Osteoblast (primary cell): Measurements from ENCODE around the gene FAM53C. TPM values are rescaled to one million over a fixed set of nuclear protein-coding genes. Genes with fewer than 3 reads are reported as not detected.
A peak's percentile ranks its signal among the peaks of the same experiment; 100 is the strongest.

ENCODE experiments used
- DNase-seq: peaks from one replicate; pipeline ENCODE4 v3.0.0; 2011; ENCODE audit warnings: low spot score, mixed read lengths; ENCODE audit not compliant: insufficient read length; ENCODE audit errors: missing footprints
- H2AFZ ChIP-seq: 2 replicates; pipeline ENCODE4 v1.6.0; 2011; ENCODE audit warnings: mild to moderate bottlenecking, low read length
- H3K27ac ChIP-seq: 2 replicates; pipeline ENCODE4 v1.5.1; 2011; ENCODE audit warnings: mild to moderate bottlenecking, low read depth, low read length, moderate library complexity
- H3K27me3 ChIP-seq: 2 replicates; pipeline ENCODE4 v1.6.0; 2012; ENCODE audit warnings: mild to moderate bottlenecking, control low read depth, inconsistent platforms, low read length, moderate library complexity; ENCODE audit not compliant: insufficient read depth
- H3K36me3 ChIP-seq: 2 replicates; pipeline ENCODE4 v1.5.1; 2011; ENCODE audit warnings: mild to moderate bottlenecking, low read length, control low read depth, moderate library complexity; ENCODE audit not compliant: insufficient read depth
- H3K4me1 ChIP-seq: 2 replicates; pipeline ENCODE4 v1.5.1; 2011; ENCODE audit warnings: mild to moderate bottlenecking, low read length, control low read depth, moderate library complexity; ENCODE audit not compliant: insufficient read depth
- H3K4me2 ChIP-seq: 2 replicates; pipeline ENCODE4 v1.6.0; 2011; ENCODE audit warnings: mild to moderate bottlenecking, low read length; ENCODE audit not compliant: insufficient read depth
- H3K4me3 ChIP-seq: fragments of 200-600 bp; sonication (generic); 3 replicates; pipeline ENCODE4 v1.5.1; 2012; ENCODE audit warnings: mild to moderate bottlenecking, low read length, inconsistent platforms; ENCODE audit not compliant: insufficient read depth
- H3K79me2 ChIP-seq: 2 replicates; pipeline ENCODE4 v1.6.0; 2012; ENCODE audit warnings: mild to moderate bottlenecking, low read length, control low read depth, inconsistent platforms; ENCODE audit not compliant: insufficient read depth
- H3K9me3 ChIP-seq: 2 replicates; pipeline ENCODE4 v1.5.1; 2011; ENCODE audit warnings: low read depth, low read length, control low read depth
- H4K20me1 ChIP-seq: 2 replicates; pipeline ENCODE4 v1.6.0; 2012; ENCODE audit warnings: mild to moderate bottlenecking, low read length, control low read depth; ENCODE audit not compliant: insufficient read depth
- total RNA-seq: library from RNA; depleted of rRNA; stranded (reverse); fragments of >200 nt; gene quantifications from 2 replicates; pipeline ENCODE4 v1.2.3, GENCODE V29; 2012
- TF ChIP-seq, protein P1 (sequence below): IDR thresholded peaks from 2 replicates; pipeline ENCODE4 v1.5.1; 2011; ENCODE audit warnings: mild to moderate bottlenecking, low read depth, low read length, moderate library complexity; ENCODE audit errors: extremely low read depth

The FAM53C gene
- total RNA-seq: 39.8 and 43.8 TPM in 2 replicates

- DNase-seq: peak; percentile 95
- Histone ChIP-seq H3K27ac (peak within 1 kb of the TSS; percentile 100), H3K4me2 (peak within 1 kb of the TSS; percentile 99), H3K27me3 (no peaks in the 10 kb centered on the region), H3K4me3 (peak within 1 kb of the TSS; percentile 88), H3K79me2 (peaks cover 46% of the 10 kb centered on the region), H3K4me1 (peaks cover 16% of the 10 kb centered on the region), H2AFZ (peak within 1 kb of the TSS; percentile 99), H3K36me3 (peaks cover 21% of the 10 kb centered on the region), H3K9me3 (no peaks in the 10 kb centered on the region), H4K20me1 (peaks cover 34% of the 10 kb centered on the region)
- TF ChIP-seq, protein P1, sequence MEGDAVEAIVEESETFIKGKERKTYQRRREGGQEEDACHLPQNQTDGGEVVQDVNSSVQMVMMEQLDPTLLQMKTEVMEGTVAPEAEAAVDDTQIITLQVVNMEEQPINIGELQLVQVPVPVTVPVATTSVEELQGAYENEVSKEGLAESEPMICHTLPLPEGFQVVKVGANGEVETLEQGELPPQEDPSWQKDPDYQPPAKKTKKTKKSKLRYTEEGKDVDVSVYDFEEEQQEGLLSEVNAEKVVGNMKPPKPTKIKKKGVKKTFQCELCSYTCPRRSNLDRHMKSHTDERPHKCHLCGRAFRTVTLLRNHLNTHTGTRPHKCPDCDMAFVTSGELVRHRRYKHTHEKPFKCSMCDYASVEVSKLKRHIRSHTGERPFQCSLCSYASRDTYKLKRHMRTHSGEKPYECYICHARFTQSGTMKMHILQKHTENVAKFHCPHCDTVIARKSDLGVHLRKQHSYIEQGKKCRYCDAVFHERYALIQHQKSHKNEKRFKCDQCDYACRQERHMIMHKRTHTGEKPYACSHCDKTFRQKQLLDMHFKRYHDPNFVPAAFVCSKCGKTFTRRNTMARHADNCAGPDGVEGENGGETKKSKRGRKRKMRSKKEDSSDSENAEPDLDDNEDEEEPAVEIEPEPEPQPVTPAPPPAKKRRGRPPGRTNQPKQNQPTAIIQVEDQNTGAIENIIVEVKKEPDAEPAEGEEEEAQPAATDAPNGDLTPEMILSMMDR: no peak
Measured at GRCh38 chr5:138337685-138338410, at the start of gene FAM53C. TSS of gene FAM53C (plus strand) at chr5:138338266. CDS start at chr5:138341336, 3,070 bp downstream.

GRCh38 chr5:138289296-138289695 is 48.8 kb upstream of the FAM53C start:
- no peak overlapping the region for H3K4me2 ChIP-seq

DNA sequence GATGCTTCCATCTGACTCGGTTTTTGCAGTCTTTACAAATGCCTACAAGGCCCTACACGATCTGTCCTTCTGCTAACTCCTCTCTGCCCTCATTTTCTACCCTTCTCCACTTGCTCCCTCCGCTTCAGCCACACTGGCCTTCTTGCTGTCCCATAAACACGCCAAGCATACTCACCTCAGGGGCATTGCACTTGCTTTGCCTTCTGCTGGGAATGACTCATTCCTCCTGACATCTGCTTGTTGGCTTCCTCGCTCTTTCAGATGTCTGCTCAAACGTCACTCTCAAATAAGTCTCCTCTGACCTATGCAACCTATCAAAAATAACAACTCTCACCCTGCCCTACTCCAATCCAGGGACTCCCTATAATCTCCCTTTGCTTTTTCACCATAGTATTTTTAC is 34.7 kb upstream of the FAM53C start:
- DNase-seq: peak; percentile 50
- Histone ChIP-seq H3K36me3 (no peaks in the 10 kb centered on the region), H3K27ac (no peak overlapping the region), H4K20me1 (no peaks in the 10 kb centered on the region), H3K9me3 (no peaks in the 10 kb centered on the region), H3K4me2 (no peak overlapping the region), H3K79me2 (no peaks in the 10 kb centered on the region), H3K27me3 (no peaks in the 10 kb centered on the region), H2AFZ (no peak overlapping the region), H3K4me3 (no peak overlapping the region), H3K4me1 (no peaks in the 10 kb centered on the region)
- TF ChIP-seq, protein P1: no peak

More at GRCh38 chr5:138289296-138289695, 48.8 kb upstream of the FAM53C start:
- H3K9me3 ChIP-seq: no peaks in the 10 kb centered on the region
- H3K36me3 ChIP-seq: peaks cover 3% of the 10 kb centered on the region
- H3K4me1 ChIP-seq: no peaks in the 10 kb centered on the region
- DNase-seq: no peak
- TF ChIP-seq, protein P1: no peak
- H3K79me2 ChIP-seq: no peaks in the 10 kb centered on the region
- no peaks in the 10 kb centered on the region for H3K27me3 ChIP-seq
- no peak overlapping the region for H3K4me3 ChIP-seq
- H2AFZ ChIP-seq: no peak overlapping the region
- no peaks in the 10 kb centered on the region for H4K20me1 ChIP-seq
- no peak overlapping the region for H3K27ac ChIP-seq

DNA sequence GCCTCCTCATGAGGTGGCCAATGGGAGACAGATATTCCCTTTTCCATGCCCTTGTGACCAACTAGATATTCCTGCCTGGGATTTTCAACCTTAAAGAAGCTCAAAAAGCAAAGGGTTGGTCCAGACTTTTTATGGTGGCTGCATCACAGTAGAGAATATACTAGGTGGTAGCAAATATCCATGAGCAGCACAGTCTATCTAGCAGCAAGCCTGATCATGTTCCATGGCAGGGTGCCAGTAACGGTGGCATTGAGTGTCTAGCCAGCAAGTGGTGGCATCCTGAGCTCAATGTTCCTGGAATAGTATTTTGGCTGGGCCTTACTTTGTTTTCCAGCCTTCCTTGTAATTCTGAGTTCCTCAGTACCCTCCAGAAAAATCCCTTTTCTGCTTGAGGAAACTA is 32.3 kb upstream of the FAM53C start:
- no peaks in the 10 kb centered on the region for H3K79me2 ChIP-seq
- no peak overlapping the region for H2AFZ ChIP-seq
- H3K4me3 ChIP-seq: no peak overlapping the region
- no peaks in the 10 kb centered on the region for H3K4me1 ChIP-seq
- no peak for DNase-seq
- no peaks in the 10 kb centered on the region for H3K9me3 ChIP-seq
- no peaks in the 10 kb centered on the region for H4K20me1 ChIP-seq
- TF ChIP-seq, protein P1: no peak
- no peaks in the 10 kb centered on the region for H3K27me3 ChIP-seq
- H3K27ac ChIP-seq: no peak overlapping the region
- no peaks in the 10 kb centered on the region for H3K36me3 ChIP-seq
- H3K4me2 ChIP-seq: no peak overlapping the region
